H1 (cell line): ENCODE measurements around the gene CNOT1. TPM values are rescaled to one million over a fixed set of nuclear protein-coding genes. Genes with fewer than 3 reads are reported as not detected.

ENCODE experiments used
- CBX8 ChIP-seq: fragments of 300-800, 300-1000 bp; sonication (generic); IDR thresholded peaks from 2 replicates; pipeline ENCODE4 v1.7.1; 2016; ENCODE audit warnings: low read depth, low read length, borderline replicate concordance
- EP300 ChIP-seq, 2 experiments: IDR thresholded peaks; 1 replicate in 1 of 2; 2 replicates in 1 of 2; pipeline ENCODE4 v1.6.1; 2011 to 2012; ENCODE audit warnings: low read depth in 2 of 2, low read length in 2 of 2, mild to moderate bottlenecking in 2 of 2, borderline replicate concordance in 1 of 2, inconsistent platforms in 1 of 2, moderate library complexity in 1 of 2
- FOSL1 ChIP-seq: IDR thresholded peaks from 2 replicates; pipeline ENCODE4 v1.6.1; 2011; ENCODE audit warnings: mild to moderate bottlenecking, low read depth, low read length, moderate library complexity; ENCODE audit not compliant: insufficient read depth
- KDM4A ChIP-seq: IDR thresholded peaks from one replicate; pipeline ENCODE4 v1.7.1; 2012; ENCODE audit warnings: low read depth, mild to moderate bottlenecking, moderate library complexity, low read length, inconsistent platforms; ENCODE audit not compliant: severe bottlenecking
- MAFK ChIP-seq: IDR thresholded peaks from 2 replicates; pipeline ENCODE4 v1.6.1; 2012; ENCODE audit warnings: low read depth, mild to moderate bottlenecking, improper control_type of control experiment, low read length
- RFX5 ChIP-seq: IDR thresholded peaks from 2 replicates; pipeline ENCODE4 v1.6.1; 2011; ENCODE audit warnings: low read depth, low read length, improper control_type of control experiment, borderline replicate concordance
- polyA plus RNA-seq, 7 experiments: library from polyadenylated mRNA; depleted of rRNA in 3 of 7; stranded (reverse) in 5 of 7; unstranded in 2 of 7; fragments of >200 nt in 5 of 7; fragments of 200-250 nt in 2 of 7; gene quantifications; 1 replicate in 5 of 7; 2 replicates in 1 of 7; 4 replicates in 1 of 7; pipeline versions ENCODE4 v1.2.1 to v1.2.3, GENCODE V29; 2011 to 2013; ENCODE audit warnings: missing spikeins in 2 of 7, mixed read lengths in 2 of 7
- total RNA-seq: library from RNA; stranded (reverse); fragmentation: NEBNext Ultra II Directional; extraction: Animal tissue kit (Norgen Biotek cat#: 25700); gene quantifications from 2 replicates; pipeline ENCODE4 v1.2.1, GENCODE V29; 2021
- TF ChIP-seq, protein P1 (sequence below): IDR thresholded peaks from 2 replicates; pipeline ENCODE4 v1.6.1; 2012; ENCODE audit warnings: low read length, inconsistent platforms
- TF ChIP-seq, protein P2 (sequence below): IDR thresholded peaks from 2 replicates; pipeline ENCODE4 v1.6.1; 2012; ENCODE audit warnings: inconsistent platforms

The CNOT1 gene
- total and polyA plus RNA-seq, 2 of the 8 experiments (the other 6 are each of a cell fraction or from before 2014, with no cell fraction given), result 306 to 319 TPM

DNA sequence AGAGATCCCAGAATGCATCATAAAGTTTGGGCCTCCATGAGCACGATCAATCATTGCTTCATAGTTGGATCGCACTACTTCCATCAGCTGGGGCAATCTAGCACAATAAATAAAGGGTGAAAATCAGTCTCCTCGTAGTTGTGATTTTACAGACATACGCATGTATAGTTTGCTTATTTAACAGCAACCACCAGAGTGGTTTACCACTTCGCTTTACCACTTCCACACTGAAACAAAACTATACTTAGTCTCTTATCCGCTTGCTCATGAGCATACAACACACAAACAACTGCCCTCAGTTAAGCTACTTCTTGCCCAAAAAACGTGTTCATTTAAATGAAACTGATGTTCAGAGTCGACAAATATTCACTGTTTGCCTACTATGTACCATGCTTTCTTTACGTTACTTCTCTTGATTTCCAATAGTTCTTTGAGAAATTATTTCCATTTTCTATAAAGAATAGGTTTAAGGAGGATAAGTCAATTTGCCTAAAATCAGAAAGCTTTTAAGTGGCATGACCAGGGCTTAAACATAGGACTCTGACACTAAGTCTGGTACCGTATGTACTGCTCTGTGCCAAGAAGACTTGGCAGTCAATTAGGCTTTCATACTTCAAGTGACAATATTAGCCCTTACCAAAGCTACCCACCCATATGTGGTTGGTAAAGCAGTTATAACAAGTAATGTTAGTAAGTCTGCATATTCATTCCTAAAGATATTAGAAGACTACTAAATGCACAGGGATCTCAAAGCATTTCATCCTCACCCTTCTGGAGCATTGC, 92.3 kb downstream of the CNOT1 start (continued):
- TF ChIP-seq, protein P1, sequence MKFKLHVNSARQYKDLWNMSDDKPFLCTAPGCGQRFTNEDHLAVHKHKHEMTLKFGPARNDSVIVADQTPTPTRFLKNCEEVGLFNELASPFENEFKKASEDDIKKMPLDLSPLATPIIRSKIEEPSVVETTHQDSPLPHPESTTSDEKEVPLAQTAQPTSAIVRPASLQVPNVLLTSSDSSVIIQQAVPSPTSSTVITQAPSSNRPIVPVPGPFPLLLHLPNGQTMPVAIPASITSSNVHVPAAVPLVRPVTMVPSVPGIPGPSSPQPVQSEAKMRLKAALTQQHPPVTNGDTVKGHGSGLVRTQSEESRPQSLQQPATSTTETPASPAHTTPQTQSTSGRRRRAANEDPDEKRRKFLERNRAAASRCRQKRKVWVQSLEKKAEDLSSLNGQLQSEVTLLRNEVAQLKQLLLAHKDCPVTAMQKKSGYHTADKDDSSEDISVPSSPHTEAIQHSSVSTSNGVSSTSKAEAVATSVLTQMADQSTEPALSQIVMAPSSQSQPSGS, result no peak
- TF ChIP-seq RFX5 (no peak), FOSL1 (no peak), KDM4A (no peak), MAFK (no peak), CBX8 (no peak), EP300 (IDR thresholded peaks at IDR 0.05; ENCODE audit: borderline replicate concordance in 1 of 2, low read depth in 2 of 2, low read length in 2 of 2) (no peak)
- TF ChIP-seq, protein P2, sequence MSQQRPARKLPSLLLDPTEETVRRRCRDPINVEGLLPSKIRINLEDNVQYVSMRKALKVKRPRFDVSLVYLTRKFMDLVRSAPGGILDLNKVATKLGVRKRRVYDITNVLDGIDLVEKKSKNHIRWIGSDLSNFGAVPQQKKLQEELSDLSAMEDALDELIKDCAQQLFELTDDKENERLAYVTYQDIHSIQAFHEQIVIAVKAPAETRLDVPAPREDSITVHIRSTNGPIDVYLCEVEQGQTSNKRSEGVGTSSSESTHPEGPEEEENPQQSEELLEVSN, result no peak
